GM18499 (cell line): ENCODE measurements around the gene TULP4.

Source experiments
- ATAC-seq: cut with Tn5 transposase; IDR thresholded peaks from one replicate; pipeline ENCODE4 v1.9.1; 2021; ENCODE audit warnings: moderate number of reproducible peaks; ENCODE audit not compliant: insufficient read depth, unreplicated experiment

Gene TULP4

DNA sequence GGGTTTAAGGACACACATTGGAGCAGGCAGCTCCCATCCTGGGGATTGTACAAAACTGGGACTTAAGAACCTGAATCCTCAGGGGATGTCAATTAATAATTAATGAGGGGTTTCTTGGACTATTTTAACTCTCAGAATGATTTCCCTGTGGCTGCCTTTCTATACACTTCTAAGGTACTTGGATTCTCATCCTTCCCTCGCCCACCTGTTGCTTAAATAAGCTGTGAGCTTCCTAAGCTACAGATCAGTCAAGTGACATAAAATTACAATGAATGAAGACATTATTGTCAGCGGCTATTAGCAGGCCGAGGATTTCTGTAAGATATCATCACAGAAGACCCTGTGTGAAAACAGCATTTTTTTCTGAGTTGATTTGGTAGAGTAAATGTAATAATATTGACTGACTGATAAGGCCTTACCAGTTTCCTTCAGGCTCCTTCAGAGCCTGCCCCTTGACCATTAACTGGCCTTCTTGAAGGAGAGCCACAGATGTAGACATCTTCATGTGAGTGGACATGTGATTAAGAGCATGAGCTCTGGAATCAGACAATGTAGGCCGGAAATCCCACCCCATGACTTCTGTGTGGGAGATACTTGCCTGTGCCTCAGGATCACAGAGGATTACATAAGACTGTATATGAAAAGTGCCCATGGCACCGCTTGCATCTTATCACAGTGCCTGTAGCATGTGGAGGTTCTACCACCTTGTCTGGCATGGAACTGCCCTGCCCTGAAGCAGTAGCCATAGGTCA is 101.7 kb downstream of the TULP4 start:
- ATAC-seq = no peak

DNA sequence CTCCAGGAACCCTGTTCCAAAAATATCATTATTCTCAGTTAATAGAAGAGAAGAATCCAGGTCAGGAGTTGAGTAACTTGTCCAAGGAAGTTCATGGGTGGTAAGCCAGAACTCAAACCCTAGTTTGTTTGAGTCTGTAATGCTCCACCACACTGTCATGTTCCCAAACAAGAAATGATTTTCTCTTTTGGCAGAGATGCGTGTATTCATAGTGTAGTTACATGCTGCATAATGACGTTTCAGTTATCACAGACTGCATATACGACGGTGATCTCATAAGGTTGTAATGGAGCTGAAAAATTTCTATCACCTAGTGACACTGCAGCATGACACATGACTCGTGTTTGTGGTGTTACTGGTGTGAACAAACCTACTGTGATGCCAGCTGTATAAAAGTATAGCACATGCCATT is 102.6 kb downstream of the TULP4 start:
- no peak for ATAC-seq

DNA sequence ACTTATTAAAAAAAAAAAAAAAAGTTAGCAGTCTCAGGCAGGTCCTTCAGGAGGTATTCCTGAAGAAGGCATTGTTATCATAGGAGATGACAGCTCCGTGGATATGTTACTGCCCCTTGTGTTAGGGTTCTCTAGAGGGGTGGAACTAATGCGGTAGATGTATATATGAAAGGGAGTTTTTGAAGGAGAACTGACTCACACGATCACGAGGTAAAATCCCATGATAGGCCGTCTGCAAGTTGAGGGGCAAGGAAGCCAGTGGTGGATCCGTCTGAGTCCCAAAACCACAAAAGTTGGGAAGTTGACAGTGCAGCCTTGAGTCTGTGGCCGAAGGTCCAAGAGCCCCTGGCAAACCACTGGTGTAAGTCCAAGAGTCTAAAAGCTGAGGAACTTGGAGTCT is 103.4 kb downstream of the TULP4 start:
- no peak for ATAC-seq

GRCh38 chr6:158416883-158417759 is 104.9 kb downstream of the TULP4 start:
- ATAC-seq = no peak

- no peak for ATAC-seq
Observed at GRCh38 chr6:158417760-158418098, 105.5 kb downstream of the TULP4 start.

DNA sequence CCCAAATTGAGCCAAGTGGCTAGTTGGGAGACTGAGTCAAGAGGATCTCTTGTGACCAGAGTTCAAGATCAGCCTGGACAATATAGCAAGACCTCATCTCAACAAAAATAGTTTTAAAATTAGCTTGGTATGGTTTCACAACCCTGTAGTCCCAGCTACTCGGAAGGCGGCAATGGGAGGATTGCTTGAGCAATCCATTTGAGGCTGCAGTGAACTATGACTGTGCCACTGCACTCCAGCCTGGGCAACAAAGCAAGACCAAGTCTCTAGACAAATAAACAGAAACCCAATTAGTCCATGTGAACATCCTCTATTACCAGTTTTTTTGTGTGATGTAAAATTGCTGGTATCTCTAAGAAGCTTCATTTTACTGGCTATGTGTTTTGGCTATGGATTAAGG is 106.2 kb downstream of the TULP4 start:
- no peak for ATAC-seq

- no peak for ATAC-seq
Observed at GRCh38 chr6:158419339-158419909, 107.2 kb downstream of the TULP4 start.

DNA sequence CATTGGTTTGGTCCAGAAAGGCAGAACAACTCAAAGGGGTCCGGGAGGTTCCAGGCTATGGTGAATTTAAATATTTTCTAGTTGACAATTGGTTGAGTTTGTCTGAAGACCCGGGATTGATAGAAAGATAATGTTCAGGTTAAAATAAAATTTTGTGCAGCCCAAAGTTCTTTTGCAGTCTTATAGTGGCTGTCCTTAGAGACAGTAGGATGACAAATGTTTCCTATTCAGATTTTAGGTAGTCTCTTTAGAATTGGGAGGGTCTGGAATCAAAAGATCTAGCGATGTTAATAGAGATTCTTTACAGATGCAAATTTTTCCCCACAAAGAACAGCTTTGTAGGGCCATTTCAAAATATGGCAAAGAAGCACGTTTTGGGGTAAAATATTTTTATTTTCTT is 109.1 kb downstream of the TULP4 start:
- no peak for ATAC-seq

DNA sequence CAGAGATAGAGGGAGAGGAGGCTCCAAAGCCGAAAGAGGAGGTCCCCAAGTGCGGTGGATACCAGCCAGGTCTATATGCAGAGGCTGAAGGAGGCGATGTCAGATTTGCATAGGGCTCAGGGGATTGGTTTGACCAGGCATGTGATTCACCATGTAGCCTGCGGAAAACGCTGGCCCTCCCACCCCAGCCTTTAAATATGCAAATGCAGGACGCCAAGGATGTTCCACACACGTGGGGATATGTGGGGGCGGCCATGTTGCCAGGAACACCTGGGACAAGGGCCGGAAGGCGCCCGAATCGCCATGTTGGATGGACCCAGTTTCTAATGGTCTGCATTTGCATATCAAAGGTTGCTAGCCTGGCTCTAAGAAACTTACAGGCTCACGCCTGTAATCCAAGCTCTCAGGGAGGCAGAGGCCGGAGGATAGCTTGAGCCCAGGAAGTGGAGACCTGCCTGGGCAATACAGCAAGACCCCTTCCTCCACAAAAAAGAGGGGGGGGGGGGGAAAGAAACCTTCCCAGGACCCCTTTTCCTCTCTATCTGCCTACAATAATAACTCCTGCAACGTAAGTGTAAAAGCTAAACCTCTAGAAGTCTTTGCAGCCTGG is 110.5 kb downstream of the TULP4 start:
- no peak for ATAC-seq

GRCh38 chr6:158431036-158431435 is 118.8 kb downstream of the TULP4 start:
- no peak for ATAC-seq

GRCh38 chr6:158431560-158431959 is 119.3 kb downstream of the TULP4 start:
- ATAC-seq = no peak

- no peak for ATAC-seq
Observed at GRCh38 chr6:158437571-158437970, 125.3 kb downstream of the TULP4 start.

- no peak for ATAC-seq
Observed at GRCh38 chr6:158438226-158438625, 126.0 kb downstream of the TULP4 start.

DNA sequence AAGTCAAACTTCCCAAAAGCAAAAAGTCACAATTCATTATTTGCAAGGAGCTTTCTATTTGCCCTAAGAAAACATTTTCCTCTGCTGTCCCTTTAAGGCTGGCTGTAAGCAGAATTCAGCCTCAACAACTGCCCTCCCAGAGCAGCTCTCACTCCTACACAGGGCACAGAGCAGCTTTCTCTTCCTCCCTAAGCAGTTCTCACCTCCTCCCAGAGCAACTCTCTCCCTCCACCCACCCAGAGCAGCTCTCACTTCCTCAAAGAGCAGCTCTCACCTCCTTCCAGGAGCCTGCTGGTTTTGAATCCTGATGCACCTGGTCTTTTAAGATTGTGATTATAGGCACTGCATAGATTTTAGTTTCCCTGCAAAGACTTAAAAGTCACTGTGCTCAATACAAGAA is 127.0 kb downstream of the TULP4 start:
- ATAC-seq = peak; percentile 88

DNA sequence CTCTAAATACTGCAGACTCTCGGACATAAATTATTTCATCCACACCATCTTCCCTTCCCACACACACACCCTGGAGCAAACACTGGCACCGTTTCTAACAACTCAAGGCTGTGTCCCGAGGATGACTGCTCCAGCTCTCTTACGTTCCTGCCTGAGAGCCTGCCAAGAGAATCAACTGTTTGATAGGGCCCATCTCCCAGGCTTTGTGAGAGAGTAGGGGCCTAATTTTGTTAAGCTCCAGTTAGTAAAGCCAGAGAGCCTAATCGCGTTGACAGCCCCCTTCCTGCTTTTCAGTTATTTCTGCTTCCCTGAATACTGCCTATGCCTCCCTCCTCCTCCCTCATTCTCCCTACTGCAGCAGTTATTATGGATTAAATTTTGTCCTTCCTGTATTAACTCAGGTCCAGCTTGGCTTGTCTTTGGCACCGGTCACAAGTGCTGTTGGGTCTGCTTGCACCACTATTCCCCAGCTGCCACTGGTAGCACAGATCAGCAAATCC is 129.5 kb downstream of the TULP4 start:
- ATAC-seq = no peak

- ATAC-seq = no peak
Observed at GRCh38 chr6:158442306-158442705, 130.0 kb downstream of the TULP4 start.

GRCh38 chr6:158445426-158446085 is 133.3 kb downstream of the TULP4 start:
- ATAC-seq = no peak

DNA sequence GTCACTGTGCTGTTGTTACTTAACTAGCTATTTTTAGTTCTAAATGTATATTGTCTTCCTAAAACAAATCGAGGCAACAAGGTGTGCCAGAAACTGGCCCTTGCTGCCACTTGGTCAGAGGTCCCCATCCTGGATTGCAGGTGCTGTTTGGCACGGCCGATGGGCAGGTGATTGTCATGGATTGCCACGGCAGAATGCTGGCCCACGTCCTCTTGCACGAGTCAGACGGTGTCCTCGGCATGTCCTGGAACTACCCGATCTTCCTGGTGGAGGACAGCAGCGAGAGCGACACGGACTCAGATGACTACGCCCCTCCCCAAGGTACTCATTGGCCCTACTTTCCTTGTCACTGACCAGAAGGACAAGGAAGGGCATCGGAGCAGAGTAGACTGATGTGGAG is 136.6 kb downstream of the TULP4 start:
- no peak for ATAC-seq

DNA sequence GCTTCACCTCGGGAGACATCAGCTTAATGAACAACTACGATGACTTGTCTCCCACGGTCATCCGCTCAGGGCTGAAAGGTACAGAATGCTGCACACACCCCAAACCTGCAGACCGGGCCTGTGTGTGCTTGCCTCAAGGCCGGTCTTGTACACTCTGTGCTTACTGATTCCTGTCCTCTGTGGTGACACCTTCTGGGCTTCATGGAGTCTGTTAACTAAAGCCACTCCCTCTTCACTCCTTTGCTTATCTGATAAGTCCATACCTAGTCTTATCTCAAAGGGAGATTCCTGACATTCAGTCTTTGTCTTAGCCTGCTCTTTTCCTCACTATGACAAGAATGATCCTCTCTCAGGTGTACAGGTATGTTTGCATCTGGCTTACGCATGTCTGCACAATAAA is 139.9 kb downstream of the TULP4 start:
- no peak for ATAC-seq

- ATAC-seq = no peak
Observed at GRCh38 chr6:158457131-158457530, 144.9 kb downstream of the TULP4 start.
